ENCODE data around the gene CTBS.

DNA sequence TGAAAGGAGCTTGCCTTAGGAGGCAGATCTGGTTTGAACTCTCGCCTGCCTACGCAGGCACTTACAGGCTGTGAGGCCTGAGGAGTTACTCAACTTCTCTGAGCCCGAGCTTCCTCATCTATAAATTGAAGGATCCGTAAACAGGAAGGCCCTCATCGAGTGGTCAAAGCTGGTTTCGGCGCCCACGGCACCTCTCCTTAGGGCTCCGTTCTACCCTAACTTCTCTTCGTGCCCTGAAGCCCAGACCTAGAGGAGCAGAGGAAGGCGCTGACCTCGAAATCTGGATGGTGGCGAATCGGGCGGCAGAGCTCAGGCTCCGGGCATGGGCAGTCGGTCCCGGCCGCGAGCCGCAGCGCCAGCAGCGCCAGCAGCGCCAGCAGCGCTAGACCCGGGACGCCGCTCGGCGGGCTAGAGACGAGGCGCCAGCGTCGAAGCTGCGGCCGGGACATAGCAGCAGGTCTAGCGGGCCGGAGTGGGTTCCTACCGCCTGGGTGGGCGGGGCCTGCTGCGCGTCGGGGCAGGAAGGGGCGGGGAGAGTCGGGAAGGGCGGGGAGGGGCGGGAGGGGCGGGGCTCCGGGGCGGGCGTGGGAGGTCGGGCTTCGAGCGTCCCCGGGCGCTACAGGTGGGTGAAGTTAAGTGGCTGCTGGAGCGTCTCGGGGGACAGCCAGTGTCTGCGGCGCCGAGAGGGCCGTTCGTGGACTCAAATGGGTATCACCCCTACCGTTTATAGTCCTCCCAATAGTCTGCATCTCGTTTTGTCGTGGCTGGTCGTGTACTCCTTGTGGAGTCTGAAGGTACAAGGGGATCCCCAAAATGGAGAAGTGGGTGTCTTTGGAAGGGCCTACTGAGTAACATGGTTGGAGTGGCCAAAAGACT, at the start of gene CTBS:
- TF ChIP-seq, protein P1, sequence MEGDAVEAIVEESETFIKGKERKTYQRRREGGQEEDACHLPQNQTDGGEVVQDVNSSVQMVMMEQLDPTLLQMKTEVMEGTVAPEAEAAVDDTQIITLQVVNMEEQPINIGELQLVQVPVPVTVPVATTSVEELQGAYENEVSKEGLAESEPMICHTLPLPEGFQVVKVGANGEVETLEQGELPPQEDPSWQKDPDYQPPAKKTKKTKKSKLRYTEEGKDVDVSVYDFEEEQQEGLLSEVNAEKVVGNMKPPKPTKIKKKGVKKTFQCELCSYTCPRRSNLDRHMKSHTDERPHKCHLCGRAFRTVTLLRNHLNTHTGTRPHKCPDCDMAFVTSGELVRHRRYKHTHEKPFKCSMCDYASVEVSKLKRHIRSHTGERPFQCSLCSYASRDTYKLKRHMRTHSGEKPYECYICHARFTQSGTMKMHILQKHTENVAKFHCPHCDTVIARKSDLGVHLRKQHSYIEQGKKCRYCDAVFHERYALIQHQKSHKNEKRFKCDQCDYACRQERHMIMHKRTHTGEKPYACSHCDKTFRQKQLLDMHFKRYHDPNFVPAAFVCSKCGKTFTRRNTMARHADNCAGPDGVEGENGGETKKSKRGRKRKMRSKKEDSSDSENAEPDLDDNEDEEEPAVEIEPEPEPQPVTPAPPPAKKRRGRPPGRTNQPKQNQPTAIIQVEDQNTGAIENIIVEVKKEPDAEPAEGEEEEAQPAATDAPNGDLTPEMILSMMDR (IDR thresholded peaks at IDR 0.05; ENCODE audit: poor library complexity), result no peak
- TF ChIP-seq EZH2 (IDR thresholded peaks at IDR 0.05; ENCODE audit: borderline replicate concordance), result no peak

Measured in hepatocyte (in vitro differentiated cells).